Osteoblast (primary cell): Measurements from ENCODE around the gene PCED1B. TPM values are rescaled to one million over a fixed set of nuclear protein-coding genes. Genes with fewer than 3 reads are reported as not detected.
A peak's percentile ranks its signal among the peaks of the same experiment; 100 is the strongest.

Experiments
- DNase-seq: peaks from one replicate; pipeline ENCODE4 v3.0.0; 2011; ENCODE audit warnings: low spot score, mixed read lengths; ENCODE audit not compliant: insufficient read length; ENCODE audit errors: missing footprints
- H2AFZ ChIP-seq: 2 replicates; pipeline ENCODE4 v1.6.0; 2011; ENCODE audit warnings: mild to moderate bottlenecking, low read length
- H3K27ac ChIP-seq: 2 replicates; pipeline ENCODE4 v1.5.1; 2011; ENCODE audit warnings: mild to moderate bottlenecking, low read depth, low read length, moderate library complexity
- H3K27me3 ChIP-seq: 2 replicates; pipeline ENCODE4 v1.6.0; 2012; ENCODE audit warnings: mild to moderate bottlenecking, control low read depth, inconsistent platforms, low read length, moderate library complexity; ENCODE audit not compliant: insufficient read depth
- H3K36me3 ChIP-seq: 2 replicates; pipeline ENCODE4 v1.5.1; 2011; ENCODE audit warnings: mild to moderate bottlenecking, low read length, control low read depth, moderate library complexity; ENCODE audit not compliant: insufficient read depth
- H3K4me1 ChIP-seq: 2 replicates; pipeline ENCODE4 v1.5.1; 2011; ENCODE audit warnings: mild to moderate bottlenecking, low read length, control low read depth, moderate library complexity; ENCODE audit not compliant: insufficient read depth
- H3K4me2 ChIP-seq: 2 replicates; pipeline ENCODE4 v1.6.0; 2011; ENCODE audit warnings: mild to moderate bottlenecking, low read length; ENCODE audit not compliant: insufficient read depth
- H3K4me3 ChIP-seq: fragments of 200-600 bp; sonication (generic); 3 replicates; pipeline ENCODE4 v1.5.1; 2012; ENCODE audit warnings: mild to moderate bottlenecking, low read length, inconsistent platforms; ENCODE audit not compliant: insufficient read depth
- H3K79me2 ChIP-seq: 2 replicates; pipeline ENCODE4 v1.6.0; 2012; ENCODE audit warnings: mild to moderate bottlenecking, low read length, control low read depth, inconsistent platforms; ENCODE audit not compliant: insufficient read depth
- H3K9me3 ChIP-seq: 2 replicates; pipeline ENCODE4 v1.5.1; 2011; ENCODE audit warnings: low read depth, low read length, control low read depth
- H4K20me1 ChIP-seq: 2 replicates; pipeline ENCODE4 v1.6.0; 2012; ENCODE audit warnings: mild to moderate bottlenecking, low read length, control low read depth; ENCODE audit not compliant: insufficient read depth
- total RNA-seq: library from RNA; depleted of rRNA; stranded (reverse); fragments of >200 nt; gene quantifications from 2 replicates; pipeline ENCODE4 v1.2.3, GENCODE V29; 2012
- TF ChIP-seq, protein P1 (sequence below): IDR thresholded peaks from 2 replicates; pipeline ENCODE4 v1.5.1; 2011; ENCODE audit warnings: mild to moderate bottlenecking, low read depth, low read length, moderate library complexity; ENCODE audit errors: extremely low read depth

Gene PCED1B
- total RNA-seq, 1 donor, result 0.36 TPM

DNA sequence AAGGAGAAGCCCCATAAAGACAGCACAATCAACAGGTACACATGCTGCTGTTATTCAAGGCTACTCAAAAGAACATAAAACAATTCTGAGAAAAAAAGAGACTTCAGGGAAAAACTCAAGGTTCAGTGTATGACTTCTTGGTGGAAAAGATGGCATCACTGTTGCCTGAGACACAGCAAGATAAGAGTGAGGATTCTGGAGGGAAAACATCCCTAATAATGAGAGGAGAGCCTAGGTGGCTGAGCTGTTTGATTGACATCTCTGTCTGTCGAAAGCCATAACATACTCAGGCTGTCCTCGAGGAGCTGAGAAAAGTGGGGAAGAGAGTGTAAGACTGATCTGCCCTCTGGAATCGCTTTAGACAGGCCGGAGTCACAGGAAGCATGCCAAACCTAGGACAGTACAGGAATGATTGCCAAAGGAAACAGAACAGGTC is 193.8 kb downstream of the PCED1B start:
- Histone ChIP-seq H4K20me1 (no peaks in the 10 kb centered on the region), H3K4me2 (no peak overlapping the region), H3K4me1 (peaks cover 50% of the 10 kb centered on the region), H2AFZ (peak overlapping the region; percentile 38), H3K79me2 (no peaks in the 10 kb centered on the region), H3K27me3 (no peaks in the 10 kb centered on the region), H3K9me3 (no peaks in the 10 kb centered on the region), H3K4me3 (no peak overlapping the region), H3K27ac (peak overlapping the region; percentile 91), H3K36me3 (no peaks in the 10 kb centered on the region)
- TF ChIP-seq, protein P1, sequence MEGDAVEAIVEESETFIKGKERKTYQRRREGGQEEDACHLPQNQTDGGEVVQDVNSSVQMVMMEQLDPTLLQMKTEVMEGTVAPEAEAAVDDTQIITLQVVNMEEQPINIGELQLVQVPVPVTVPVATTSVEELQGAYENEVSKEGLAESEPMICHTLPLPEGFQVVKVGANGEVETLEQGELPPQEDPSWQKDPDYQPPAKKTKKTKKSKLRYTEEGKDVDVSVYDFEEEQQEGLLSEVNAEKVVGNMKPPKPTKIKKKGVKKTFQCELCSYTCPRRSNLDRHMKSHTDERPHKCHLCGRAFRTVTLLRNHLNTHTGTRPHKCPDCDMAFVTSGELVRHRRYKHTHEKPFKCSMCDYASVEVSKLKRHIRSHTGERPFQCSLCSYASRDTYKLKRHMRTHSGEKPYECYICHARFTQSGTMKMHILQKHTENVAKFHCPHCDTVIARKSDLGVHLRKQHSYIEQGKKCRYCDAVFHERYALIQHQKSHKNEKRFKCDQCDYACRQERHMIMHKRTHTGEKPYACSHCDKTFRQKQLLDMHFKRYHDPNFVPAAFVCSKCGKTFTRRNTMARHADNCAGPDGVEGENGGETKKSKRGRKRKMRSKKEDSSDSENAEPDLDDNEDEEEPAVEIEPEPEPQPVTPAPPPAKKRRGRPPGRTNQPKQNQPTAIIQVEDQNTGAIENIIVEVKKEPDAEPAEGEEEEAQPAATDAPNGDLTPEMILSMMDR, result no peak
- no peak for DNase-seq

DNA sequence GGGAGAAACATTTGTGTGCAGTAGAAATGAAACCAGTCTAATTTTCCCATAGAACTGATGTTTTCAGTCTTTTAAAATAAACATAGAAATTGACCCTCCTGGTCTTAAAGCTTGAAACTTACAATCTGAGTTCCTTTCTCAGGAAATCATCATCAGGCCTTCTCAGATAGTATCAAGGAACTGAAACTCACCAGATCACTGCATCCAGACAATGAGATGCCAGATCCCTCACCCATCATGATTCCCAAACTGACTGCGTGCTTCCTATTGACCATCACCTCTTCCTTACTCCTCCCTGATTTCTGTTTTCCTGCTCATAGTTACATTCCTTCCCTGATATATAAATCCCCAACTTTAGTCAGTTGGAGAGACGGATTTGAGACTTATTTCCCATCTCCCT is 195.3 kb downstream of the PCED1B start:
- Histone ChIP-seq H3K4me3 (no peak overlapping the region), H3K36me3 (no peaks in the 10 kb centered on the region), H3K9me3 (no peaks in the 10 kb centered on the region), H3K27ac (no peak overlapping the region), H2AFZ (no peak overlapping the region), H3K27me3 (no peaks in the 10 kb centered on the region), H3K4me1 (peaks cover 57% of the 10 kb centered on the region), H3K4me2 (no peak overlapping the region), H4K20me1 (no peaks in the 10 kb centered on the region), H3K79me2 (no peaks in the 10 kb centered on the region)
- TF ChIP-seq, protein P1, result no peak
- DNase-seq, result no peak

- no peak overlapping the region for H3K4me3 ChIP-seq
- H3K4me1 ChIP-seq, result peaks cover 51% of the 10 kb centered on the region
- TF ChIP-seq, protein P1, result no peak
- H3K9me3 ChIP-seq, result no peaks in the 10 kb centered on the region
- H3K36me3 ChIP-seq, result no peaks in the 10 kb centered on the region
- no peak overlapping the region for H2AFZ ChIP-seq
- H3K27ac ChIP-seq, result no peak overlapping the region
- H3K79me2 ChIP-seq, result no peaks in the 10 kb centered on the region
- H4K20me1 ChIP-seq, result no peaks in the 10 kb centered on the region
- H3K4me2 ChIP-seq, result no peak overlapping the region
- H3K27me3 ChIP-seq, result no peaks in the 10 kb centered on the region
- DNase-seq, result no peak
Observed at GRCh38 chr12:47276253-47276620, 196.8 kb downstream of the PCED1B start.

- H3K9me3 ChIP-seq, result no peaks in the 10 kb centered on the region
- no peak for DNase-seq
- peak overlapping the region; percentile 32 for H2AFZ ChIP-seq
- peak overlapping the region; percentile 10 for H3K4me2 ChIP-seq
- peak overlapping the region; percentile 21 for H3K27ac ChIP-seq
- H3K4me1 ChIP-seq, result peaks cover 51% of the 10 kb centered on the region
- no peak overlapping the region for H3K4me3 ChIP-seq
- no peaks in the 10 kb centered on the region for H3K36me3 ChIP-seq
- H3K27me3 ChIP-seq, result no peaks in the 10 kb centered on the region
- no peaks in the 10 kb centered on the region for H3K79me2 ChIP-seq
- no peaks in the 10 kb centered on the region for H4K20me1 ChIP-seq
- TF ChIP-seq, protein P1, result no peak
Observed at GRCh38 chr12:47276621-47277309, 197.3 kb downstream of the PCED1B start.
